OCI-LY7 (cell line): ENCODE measurements around the gene CFAP65. TPM values are rescaled to one million over a fixed set of nuclear protein-coding genes. Genes with fewer than 3 reads are reported as not detected.

Experiments used
- BruUV-seq: library from RNA; stranded (reverse); fragments of 400-500 nt; replicated peaks from 2 replicates; lab custom pipeline; 2021; lab: Mats Ljungman, UMichigan
- CTCF ChIA-PET: fragments of 300-600 bp; sonication (Branson Sonifier 250); formaldehyde crosslinking; loops from one replicate; lab custom pipeline; 2022; ENCODE audit warnings: antibody characterized with exemption; ENCODE audit not compliant: unreplicated experiment; lab: Charles Lee
- POLR2A ChIA-PET: fragments of 300-600 bp; sonication (Branson Sonifier 250); formaldehyde crosslinking; loops from one replicate; lab custom pipeline; 2022; ENCODE audit warnings: antibody characterized with exemption; lab: Charles Lee
- DNase-seq: peaks from one replicate; pipeline ENCODE4 v3.0.0-alpha.2; 2015; ENCODE audit warnings: low spot score
- H2AFZ ChIP-seq: fragments of 200-600 bp; sonication (generic), shearing (Covaris generic); 2 replicates; pipeline ENCODE4 v1.6.1; 2014; ENCODE audit warnings: mild to moderate bottlenecking, antibody characterized with exemption, low read length, moderate library complexity
- H3K27ac ChIP-seq: fragments of 200-600 bp; sonication (generic); 2 replicates; pipeline ENCODE4 v1.5.1; 2014; ENCODE audit warnings: mixed run types, low read depth, mild to moderate bottlenecking, moderate library complexity, low read length, inconsistent platforms; ENCODE audit not compliant: poor library complexity, severe bottlenecking
- H3K36me3 ChIP-seq: fragments of 200-600 bp; sonication (generic); 2 replicates; pipeline ENCODE4 v1.6.1; 2014; ENCODE audit warnings: mild to moderate bottlenecking, antibody characterized with exemption, low read length, moderate library complexity, mixed read lengths; ENCODE audit not compliant: insufficient read depth
- H3K4me1 ChIP-seq: fragments of 200-600 bp; sonication (generic); 2 replicates; pipeline ENCODE4 v1.5.1; 2014; ENCODE audit warnings: mild to moderate bottlenecking, low read length; ENCODE audit not compliant: insufficient read depth, poor library complexity, severe bottlenecking
- H3K4me2 ChIP-seq: fragments of 200-600 bp; sonication (generic); 2 replicates; pipeline ENCODE4 v1.6.1; 2014; ENCODE audit warnings: mild to moderate bottlenecking, low read length
- H3K4me3 ChIP-seq: fragments of 200-600 bp; sonication (generic); 2 replicates; pipeline ENCODE4 v1.5.1; 2014; ENCODE audit warnings: mild to moderate bottlenecking, low read depth, low read length; ENCODE audit not compliant: poor library complexity, severe bottlenecking
- H3K79me2 ChIP-seq: fragments of 200-600 bp; sonication (generic); 2 replicates; pipeline ENCODE4 v1.6.1; 2016; ENCODE audit warnings: low read depth, mild to moderate bottlenecking, low read length, moderate library complexity, mixed read lengths; ENCODE audit not compliant: insufficient read depth
- H3K9me2 ChIP-seq: fragments of 200-600 bp; sonication (generic); 2 replicates; pipeline ENCODE4 v1.6.1; 2016; ENCODE audit warnings: mild to moderate bottlenecking, low read length, mixed read lengths; ENCODE audit not compliant: insufficient read depth
- H3K9me3 ChIP-seq: fragments of 200-600 bp; sonication (generic); 2 replicates; pipeline ENCODE4 v1.6.1; 2014; ENCODE audit warnings: mild to moderate bottlenecking, mixed run types, low read length, mixed read lengths
- H4K20me1 ChIP-seq: fragments of 200-600 bp; sonication (generic); 2 replicates; pipeline ENCODE4 v1.6.1; 2014; ENCODE audit warnings: mild to moderate bottlenecking, antibody characterized with exemption, low read length, moderate library complexity, mixed read lengths; ENCODE audit not compliant: insufficient read depth
- CTCF ChIP-seq: fragments of 200-600 bp; sonication (generic); conservative IDR thresholded peaks from 2 replicates; pipeline ENCODE4 v1.5.1; 2014; ENCODE audit warnings: mild to moderate bottlenecking, antibody characterized with exemption, low read length, moderate library complexity, mixed read lengths
- EZH2phosphoT487 ChIP-seq: fragments of 200-600 bp; sonication (generic); IDR thresholded peaks from 2 replicates; pipeline ENCODE4 v1.6.1; 2018; ENCODE audit warnings: low read depth, borderline replicate concordance, mild to moderate bottlenecking, mixed run types, antibody characterized with exemption, low read length, moderate library complexity, mixed read lengths
- intact Hi-C: fragments of 100-400 bp; cut with micrococcal nuclease; formaldehyde crosslinking; loops from one replicate; pipeline ENCODE4 v1.10.0; 2022; ENCODE audit not compliant: unreplicated experiment
- total RNA-seq, 2 experiments: library from RNA; depleted of rRNA in 1 of 2; stranded (reverse); fragments of >200 nt in 1 of 2; shearing (Covaris generic) in 1 of 2; gene quantifications; 2 replicates each; pipeline ENCODE4 v1.2.3, GENCODE V29; 2014 to 2022

Gene CFAP65
- total RNA-seq, 2 experiments from 2014 or later = not detected

- CTCF ChIA-PET = interaction anchor here (0.5 to 0.6 kb wide), 2 partner anchors 311 to 1924 kb away, joined by 4 read pairs; partner anchors contain the start of genes BCS1L and ZNF142
- POLR2A ChIA-PET = no interaction called here
- Histone ChIP-seq H3K4me1 (no peaks in the 10 kb centered on the region), H2AFZ (no peak overlapping the region), H3K79me2 (no peaks in the 10 kb centered on the region), H3K27ac (no peak overlapping the region), H3K9me2 (no peaks in the 10 kb centered on the region), H3K4me3 (no peak overlapping the region), H4K20me1 (no peaks in the 10 kb centered on the region; the same call in 1 of the 2 replicates), H3K4me2 (no peak overlapping the region), H3K9me3 (no peaks in the 10 kb centered on the region), H3K36me3 (no peaks in the 10 kb centered on the region)
- no peak for DNase-seq
- BruUV-seq = no TSS peak
- intact Hi-C loops = no loop called here
- TF ChIP-seq EZH2phosphoT487 (no peak), CTCF (no peak)
Measured at GRCh38 chr2:218970894-218971293, 70.4 kb downstream of the CFAP65 start.

DNA sequence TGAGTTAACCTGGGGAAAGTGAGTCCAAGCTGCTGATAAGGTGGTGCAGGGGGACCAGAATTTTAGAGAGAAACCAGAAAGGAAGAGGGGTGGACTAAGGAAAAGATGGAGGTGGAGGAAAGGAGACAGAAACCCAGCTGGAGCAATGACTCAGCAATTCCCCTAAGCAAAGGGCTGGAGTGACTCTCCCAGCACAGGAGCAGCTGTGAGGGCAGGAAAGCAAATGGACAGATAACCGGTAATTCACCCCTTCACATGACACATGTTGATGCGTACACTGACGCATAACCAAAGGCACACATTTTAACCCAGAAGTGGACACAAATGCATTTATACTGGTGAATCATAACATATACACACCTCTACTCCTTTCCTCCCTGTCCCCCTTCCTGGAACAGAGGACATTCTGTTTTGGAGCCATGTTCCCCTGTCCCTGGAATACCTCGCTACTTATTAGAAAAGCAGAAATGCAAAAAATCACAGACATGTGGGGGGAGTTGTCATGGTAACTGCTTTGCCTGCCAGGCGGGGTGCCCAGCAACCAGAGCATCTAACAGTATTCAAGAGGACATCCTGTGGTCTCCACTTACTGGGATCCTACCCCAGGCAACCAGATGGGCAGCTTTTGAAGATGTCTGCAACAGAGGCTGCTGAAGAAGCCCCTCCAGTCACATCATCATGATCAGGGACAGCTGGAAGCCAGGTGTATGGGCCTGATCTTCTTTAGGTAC is 77.1 kb downstream of the CFAP65 start:
- no peak overlapping the region for H2AFZ ChIP-seq
- H4K20me1 ChIP-seq = no peaks in the 10 kb centered on the region
- DNase-seq = no peak
- POLR2A ChIA-PET = interaction anchor here (0.7 kb wide), 1 partner anchor 141 kb away, joined by 4 read pairs; no protein-coding TSS in a partner anchor
- no peak overlapping the region for H3K27ac ChIP-seq
- H3K4me2 ChIP-seq = no peak overlapping the region
- no peaks in the 10 kb centered on the region for H3K79me2 ChIP-seq
- BruUV-seq = no TSS peak
- no peaks in the 10 kb centered on the region for H3K36me3 ChIP-seq
- no peak overlapping the region for H3K4me3 ChIP-seq
- TF ChIP-seq CTCF = no peak
- no peak for TF ChIP-seq EZH2phosphoT487
- H3K9me3 ChIP-seq = no peaks in the 10 kb centered on the region
- H3K9me2 ChIP-seq = no peaks in the 10 kb centered on the region
- intact Hi-C loops = no loop called here
- H3K4me1 ChIP-seq = no peaks in the 10 kb centered on the region
- CTCF ChIA-PET = interaction anchor here (0.6 kb wide), 1 partner anchor 30 kb away, joined by 3 read pairs; no protein-coding TSS in a partner anchor

DNA sequence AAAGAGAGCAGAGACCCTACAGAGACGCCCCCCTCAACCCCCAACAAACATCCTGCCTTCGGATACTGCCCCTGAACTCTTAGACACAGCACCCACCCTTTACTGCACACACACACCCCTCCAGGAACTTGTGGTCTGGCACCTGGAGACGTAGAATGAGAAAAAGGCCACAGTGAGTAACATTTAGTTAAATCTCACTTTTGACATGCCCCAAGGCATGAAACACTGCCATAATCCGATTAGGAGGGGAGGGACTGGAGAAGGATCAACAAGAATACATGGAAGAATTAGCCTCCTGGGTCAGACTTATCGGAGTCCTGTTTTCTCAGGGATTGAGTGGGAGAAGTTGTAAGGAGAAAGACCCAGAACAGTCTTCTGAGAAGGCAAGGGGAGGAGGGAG is 77.7 kb downstream of the CFAP65 start:
- Histone ChIP-seq H3K9me2 (no peaks in the 10 kb centered on the region), H3K9me3 (no peaks in the 10 kb centered on the region), H3K4me2 (no peak overlapping the region), H3K4me1 (peaks cover 5% of the 10 kb centered on the region), H4K20me1 (no peaks in the 10 kb centered on the region), H3K79me2 (no peaks in the 10 kb centered on the region), H2AFZ (no peak overlapping the region), H3K27ac (no peak overlapping the region), H3K4me3 (no peak overlapping the region), H3K36me3 (no peaks in the 10 kb centered on the region)
- BruUV-seq = no TSS peak
- DNase-seq = no peak
- TF ChIP-seq EZH2phosphoT487 = no peak
- CTCF ChIA-PET = no interaction called here
- POLR2A ChIA-PET = no interaction called here
- intact Hi-C loops = no loop called here
